ENCODE results near the gene PIAS4.

The PIAS4 gene

DNA sequence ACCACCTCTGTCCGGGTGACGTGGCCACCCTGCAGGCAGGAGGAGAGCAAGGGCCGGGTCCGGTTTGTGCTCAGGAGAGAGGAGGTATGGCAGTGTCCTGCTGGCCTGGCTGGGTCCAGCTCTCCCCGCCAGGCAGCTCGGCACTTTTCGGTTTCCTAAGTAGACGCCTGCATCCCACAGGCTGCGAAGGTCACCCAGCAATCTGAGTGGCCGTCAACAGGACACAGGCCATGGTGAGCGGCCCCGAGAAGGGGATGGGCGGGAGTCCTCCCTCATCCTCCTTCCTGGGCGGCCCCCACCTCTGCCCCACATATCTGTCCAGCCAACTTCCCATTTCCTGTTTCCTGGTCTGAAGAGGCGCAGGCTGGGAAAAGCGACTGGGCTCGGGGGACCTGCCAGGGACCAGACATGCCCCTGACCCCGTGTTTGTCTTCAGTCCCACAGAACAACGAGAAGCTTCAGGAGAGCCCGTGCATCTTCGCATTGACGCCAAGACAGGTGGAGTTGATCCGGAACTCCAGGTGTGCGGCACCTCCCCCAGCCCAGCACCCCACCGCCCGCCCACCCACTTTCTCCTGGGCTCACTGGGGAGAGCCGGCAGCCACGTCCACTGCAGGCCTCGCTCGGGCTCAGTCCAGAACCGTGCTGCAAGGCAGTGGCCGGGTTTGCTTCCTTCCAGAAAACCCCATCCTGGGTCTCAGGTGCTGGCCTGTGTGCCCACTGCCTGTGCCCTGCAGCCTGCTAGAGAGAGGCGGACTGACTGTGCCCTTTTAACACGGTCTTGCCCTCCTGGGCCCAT is 16.3 kb downstream of the PIAS4 start:
- no peak for DNase-seq

DNA sequence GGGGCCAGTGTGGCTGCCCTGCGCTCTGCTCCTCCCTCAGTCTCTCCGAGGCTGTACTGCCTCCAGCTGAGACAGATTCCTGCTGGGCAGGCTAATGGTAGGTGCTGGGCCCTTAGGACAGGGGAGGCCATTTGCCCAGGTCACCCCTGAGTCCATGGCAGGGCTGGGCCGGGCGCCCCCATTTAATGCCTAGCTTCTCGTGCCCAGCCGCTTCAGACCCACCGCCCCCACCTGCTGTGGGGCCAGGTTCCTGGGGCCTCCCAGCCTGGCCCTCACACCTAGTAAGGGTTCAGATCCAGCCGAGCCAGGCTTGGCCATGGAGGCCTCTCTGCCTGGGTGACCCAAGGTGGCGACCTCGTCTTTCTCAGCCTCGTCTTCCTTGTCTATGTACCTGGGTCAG is 17.8 kb downstream of the PIAS4 start:
- DNase-seq = no peak

DNA sequence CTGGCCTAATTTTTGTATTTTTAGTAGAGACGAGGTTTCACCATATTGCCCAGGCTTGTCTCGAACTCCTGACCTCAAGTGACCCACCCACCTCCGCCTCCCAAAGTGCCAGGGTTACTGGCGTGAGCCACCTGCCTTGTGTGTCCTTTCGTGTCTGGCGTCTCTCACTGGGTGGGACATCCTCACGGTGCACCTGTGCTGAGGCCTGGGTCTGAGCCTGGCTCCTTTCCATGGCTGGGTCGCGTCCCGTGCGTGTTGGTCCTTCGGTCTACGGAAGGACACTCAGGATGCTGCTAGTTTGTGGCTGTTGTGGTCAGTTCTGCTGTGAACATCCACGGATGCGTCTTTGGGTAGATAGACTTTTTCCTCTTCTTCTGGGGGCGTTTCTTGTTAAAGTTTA is 19.6 kb downstream of the PIAS4 start:
- DNase-seq = no peak

DNA sequence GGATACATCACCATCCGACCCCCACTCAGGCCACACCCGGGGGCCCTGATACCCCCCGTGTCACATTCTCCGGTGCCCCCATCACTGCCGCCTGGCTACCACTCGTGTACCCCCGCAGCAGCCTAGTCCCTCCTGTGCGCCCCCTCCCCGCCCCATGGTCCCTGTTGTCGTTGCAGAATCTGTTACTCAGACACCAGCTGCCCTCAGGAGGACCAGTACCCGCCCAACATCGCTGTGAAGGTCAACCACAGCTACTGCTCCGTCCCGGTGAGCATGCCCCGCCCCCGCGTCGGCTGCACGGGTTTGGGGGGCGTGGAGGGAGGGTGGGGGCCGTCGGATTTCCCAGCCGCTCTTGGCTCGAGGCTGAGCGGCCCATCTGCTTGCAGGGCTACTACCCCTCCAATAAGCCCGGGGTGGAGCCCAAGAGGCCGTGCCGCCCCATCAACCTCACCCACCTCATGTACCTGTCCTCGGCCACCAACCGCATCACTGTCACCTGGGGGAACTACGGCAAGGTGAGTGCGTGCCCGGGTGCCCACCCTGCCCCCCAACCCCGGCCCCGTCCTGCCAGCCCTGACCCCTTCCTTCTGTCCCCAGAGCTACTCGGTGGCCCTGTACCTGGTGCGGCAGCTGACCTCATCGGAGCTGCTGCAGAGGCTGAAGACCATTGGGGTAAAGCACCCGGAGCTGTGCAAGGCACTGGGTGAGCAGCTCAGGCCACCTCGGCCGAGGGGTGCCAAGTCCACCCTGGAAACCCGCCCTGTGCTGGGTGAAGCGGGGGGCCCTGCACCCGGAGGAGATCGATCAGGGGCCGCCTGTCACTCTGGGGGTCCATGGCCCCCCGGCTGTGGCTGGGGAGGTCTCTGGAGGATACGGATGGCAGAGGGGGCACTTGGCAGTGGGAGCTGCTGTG is 21.1 kb downstream of the PIAS4 start:
- no peak for DNase-seq

DNA sequence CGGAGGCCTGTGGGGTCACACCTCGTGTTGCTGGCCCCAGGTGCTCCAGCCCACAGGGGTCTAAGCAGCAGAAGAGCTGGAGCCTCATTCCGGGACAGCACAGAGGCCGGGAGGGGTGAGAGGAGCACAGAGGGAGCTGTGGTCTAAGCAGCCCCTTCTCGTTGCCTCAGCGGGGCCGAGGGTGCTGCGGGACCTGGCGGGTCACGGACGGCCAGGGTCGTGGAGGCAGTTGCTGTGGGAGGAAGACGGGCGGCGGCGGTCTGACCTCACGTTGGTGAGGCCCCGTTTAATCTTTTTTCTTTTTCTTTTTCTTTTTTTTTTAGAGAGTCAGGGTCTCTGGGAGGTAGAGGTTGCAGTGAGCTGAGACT is 21.7 kb downstream of the PIAS4 start:
- no peak for DNase-seq

- DNase-seq = no peak
These were observed 23.0 kb downstream of the PIAS4 start for GRCh38 chr19:4030552-4030951.

- DNase-seq = no peak
These were observed 23.4 kb downstream of the PIAS4 start for GRCh38 chr19:4030981-4031380.

- no peak for DNase-seq
These were observed 23.9 kb downstream of the PIAS4 start for GRCh38 chr19:4031420-4031819.

DNA sequence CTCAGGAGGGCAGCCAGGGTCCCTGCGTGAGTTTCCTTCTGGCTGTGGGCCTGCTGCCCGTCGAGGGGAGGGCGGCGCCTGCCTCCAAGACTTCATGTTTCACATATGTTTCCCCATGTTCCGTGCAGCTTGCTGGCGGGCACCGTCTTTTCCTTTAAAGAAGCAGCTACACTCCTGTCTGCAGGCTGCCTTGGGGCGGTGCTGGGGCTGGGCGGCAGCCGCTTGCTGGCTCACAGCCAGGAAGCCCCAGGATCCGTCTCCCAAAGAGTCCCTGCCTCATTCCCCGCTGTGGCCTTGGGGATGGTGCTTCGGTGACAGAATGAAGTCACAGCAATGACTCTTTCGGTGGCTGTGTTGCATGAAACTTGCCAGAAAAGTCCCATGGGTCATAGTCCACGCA is 24.9 kb downstream of the PIAS4 start:
- no peak for DNase-seq

DNA sequence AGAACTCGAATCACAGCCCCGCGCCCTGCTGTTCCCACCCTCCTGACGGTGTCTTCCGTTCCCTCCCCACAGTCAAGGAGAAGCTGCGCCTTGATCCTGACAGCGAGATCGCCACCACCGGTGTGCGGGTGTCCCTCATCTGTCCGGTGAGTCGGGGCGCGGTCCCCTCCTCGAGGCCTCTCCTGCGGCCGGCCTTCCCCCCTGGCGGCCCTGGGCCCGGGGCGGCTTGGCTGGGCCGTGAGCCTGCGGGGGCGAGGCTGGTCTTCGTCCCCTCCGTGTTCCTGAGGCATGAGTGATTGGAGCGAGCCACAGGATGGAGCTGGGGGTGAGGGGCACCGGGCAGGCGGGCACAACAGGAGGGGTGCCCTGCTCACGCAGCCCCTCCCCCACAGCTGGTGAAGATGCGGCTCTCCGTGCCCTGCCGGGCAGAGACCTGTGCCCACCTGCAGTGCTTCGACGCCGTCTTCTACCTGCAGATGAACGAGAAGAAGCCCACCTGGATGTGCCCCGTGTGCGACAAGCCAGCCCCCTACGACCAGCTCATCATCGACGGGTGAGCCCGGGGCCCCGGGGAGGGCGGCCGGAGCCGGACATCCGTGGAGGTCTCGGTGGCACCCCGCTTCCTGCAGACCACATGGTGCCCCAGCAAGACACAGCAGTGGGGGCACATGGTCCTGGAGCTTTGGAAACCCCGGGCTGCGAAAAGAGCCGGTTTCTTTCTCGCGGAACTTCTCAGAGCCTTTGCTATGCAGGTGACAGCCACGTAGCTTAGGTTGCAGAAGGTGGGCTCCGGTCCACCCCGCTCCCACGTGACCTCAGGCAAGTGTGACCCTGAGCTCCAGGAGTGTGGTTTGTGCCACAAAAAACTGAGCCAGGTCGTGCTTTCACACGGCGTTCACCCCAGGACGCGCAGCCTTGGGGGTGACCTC is 25.8 kb downstream of the PIAS4 start:
- no peak for DNase-seq

- DNase-seq = no peak
These were observed 26.8 kb downstream of the PIAS4 start for GRCh38 chr19:4034048-4035017.

GRCh38 chr19:4035018-4035566 is 27.6 kb downstream of the PIAS4 start:
- DNase-seq = no peak

GRCh38 chr19:4035582-4035981 is 28.0 kb downstream of the PIAS4 start:
- DNase-seq = no peak

GRCh38 chr19:4036576-4037300 is 29.2 kb downstream of the PIAS4 start:
- no peak for DNase-seq

DNA sequence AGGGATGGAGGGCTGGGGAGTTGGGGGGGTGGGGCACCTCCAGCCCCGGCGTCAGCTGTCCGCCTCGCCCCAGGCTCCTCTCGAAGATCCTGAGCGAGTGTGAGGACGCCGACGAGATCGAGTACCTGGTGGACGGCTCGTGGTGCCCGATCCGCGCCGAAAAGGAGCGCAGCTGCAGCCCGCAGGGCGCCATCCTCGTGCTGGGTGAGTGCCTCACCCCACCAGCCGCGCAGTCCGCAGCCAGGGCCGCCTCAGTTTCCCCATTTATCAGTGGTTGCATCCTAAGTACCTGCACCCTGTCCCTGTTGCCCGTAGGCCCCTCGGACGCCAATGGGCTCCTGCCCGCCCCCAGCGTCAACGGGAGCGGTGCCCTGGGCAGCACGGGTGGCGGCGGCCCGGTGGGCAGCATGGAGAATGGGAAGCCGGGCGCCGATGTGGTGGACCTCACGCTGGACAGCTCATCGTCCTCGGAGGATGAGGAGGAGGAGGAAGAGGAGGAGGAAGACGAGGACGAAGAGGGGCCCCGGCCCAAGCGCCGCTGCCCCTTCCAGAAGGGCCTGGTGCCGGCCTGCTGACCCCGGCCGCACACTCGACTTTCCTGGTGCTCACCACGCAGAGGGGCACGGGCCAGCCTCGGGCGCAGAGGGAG is 29.9 kb downstream of the PIAS4 start:
- DNase-seq = no peak

DNA sequence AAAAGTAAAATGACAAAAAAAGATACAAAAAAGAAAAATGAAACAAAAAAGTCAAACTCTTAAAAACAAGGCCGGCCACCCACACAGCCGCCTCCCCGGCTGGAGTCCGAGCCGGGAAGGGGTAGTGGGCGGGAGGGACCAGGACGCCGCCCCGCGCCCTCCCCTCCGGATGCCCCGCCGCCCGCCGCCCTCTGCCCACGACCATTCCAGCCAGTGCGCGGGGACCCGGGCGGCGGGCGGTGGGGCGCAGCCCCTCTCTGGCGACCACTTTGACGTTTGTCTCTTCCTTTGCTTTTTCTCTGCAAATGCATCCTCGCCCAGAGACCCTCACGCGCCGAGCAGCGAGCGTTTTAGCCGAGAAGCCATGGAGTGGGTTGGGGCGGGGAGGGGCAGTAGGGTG is 30.5 kb downstream of the PIAS4 start:
- no peak for DNase-seq

DNA sequence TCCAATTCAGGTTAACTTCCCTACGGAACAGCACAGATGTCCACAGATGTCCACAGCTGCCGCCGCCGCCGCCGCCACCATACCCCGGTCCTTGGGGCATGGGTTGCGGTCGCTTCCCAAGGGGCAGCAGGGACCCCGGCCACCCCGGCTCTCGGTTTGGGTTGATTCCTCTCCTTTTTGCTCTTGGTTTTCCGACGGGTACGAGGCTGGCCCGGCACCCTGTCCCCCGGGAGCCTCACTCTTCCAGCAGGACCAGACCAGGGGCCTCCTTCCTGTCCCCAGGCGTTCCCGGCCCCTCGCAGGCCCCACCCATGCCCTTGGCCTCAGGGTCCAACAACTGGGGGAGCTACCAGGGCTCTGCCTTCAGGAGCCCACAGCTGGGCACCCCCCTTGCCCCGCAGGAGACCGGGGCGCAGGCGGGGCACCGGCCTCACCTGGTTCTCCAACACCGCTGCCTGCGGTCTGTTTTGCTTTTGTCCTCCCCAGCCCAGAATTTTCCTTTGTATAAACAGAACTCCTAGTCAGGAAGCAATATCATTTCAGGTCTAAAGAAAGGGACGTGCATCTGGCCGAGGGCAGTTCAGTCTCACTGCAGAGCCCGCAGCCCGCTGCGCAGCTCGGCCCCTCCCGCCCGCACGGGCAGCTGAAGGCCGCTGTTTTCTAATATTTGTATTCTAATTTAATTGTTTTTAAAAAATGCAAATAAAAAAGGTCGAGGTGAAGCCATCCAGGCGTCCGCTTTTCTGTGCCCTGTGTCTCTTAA is 31.3 kb downstream of the PIAS4 start:
- DNase-seq = no peak

DNA sequence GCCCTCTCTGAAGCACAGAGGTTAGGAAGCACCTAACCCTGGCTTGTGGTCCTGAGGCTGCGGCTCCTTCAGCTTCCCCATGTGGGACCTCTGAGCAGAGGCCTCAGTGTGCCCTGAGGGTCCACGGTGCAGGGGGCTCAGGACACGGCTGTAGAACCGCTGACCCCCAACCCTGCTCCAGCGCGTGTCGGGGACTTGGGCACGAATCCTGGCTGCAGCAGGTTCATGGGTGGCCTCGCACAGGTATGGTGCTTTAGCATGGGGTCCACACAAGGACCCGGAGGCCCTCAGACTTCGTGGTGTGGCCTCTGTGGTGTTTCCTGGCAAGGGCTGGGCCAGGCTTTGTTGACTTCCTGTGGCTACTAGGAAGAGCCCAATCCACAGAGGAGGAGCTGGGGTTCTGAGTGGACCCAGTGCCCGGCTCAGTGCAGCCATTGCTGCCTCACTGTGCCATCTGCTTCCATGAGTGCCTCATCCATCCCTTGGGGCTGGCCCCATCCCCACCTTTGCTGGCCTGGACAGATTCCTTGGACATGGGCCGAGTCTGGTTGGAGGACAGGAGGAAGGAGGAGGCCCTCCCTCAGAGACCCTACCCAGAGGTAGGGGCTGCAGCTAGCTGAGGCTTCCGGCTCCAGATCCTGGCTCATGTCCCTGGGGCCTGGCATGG is 34.7 kb downstream of the PIAS4 start:
- no peak for DNase-seq

DNA sequence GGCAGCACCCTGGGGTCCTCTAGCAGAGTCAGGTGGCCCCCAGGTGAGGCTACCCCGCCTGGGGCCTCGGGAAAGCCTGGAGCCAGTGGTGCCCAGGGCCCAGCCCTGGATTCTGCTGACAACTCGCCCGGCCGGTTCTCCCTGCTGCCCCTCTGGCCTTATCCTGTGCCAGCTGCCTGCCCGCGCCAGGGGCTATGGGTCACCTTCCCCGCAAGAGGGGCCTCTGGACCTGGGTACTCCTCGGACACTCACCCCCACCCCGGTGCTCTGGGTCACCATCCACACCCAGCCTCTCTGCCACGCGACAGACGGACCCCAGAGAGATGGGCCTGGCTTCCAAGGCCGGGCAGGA is 35.2 kb downstream of the PIAS4 start:
- DNase-seq = no peak

Measured in right forelimb (tissue), 1 donor.